MM.1S (cell line): ENCODE measurements around the gene ABCG2.

Experiments used
- DNase-seq: peaks from one replicate; pipeline ENCODE4 v3.0.0-alpha.2; 2015
- H2AFZ ChIP-seq: fragments of 300-600 bp; sonication (generic); 2 replicates; pipeline ENCODE4 v1.6.0; 2016; ENCODE audit warnings: antibody characterized with exemption, low read length
- H3F3A ChIP-seq: fragments of 300-600 bp; sonication (generic); 2 replicates; pipeline ENCODE4 v1.6.1; 2016; ENCODE audit warnings: mild to moderate bottlenecking, antibody characterized with exemption, low read length, moderate library complexity, mixed read lengths; ENCODE audit not compliant: insufficient read depth
- H3K27ac ChIP-seq: fragments of 300-600 bp; sonication (generic); 2 replicates; pipeline ENCODE4 v1.5.1; 2016; ENCODE audit warnings: mild to moderate bottlenecking, low read length
- H3K27me3 ChIP-seq: fragments of 300-600 bp; sonication (generic); replicated peaks from 2 replicates; pipeline ENCODE4 v1.6.0; 2016; ENCODE audit warnings: low read length; ENCODE audit not compliant: insufficient read depth
- H3K36me3 ChIP-seq: fragments of 300-600 bp; sonication (generic); replicated peaks from 2 replicates; pipeline ENCODE4 v1.6.1; 2016; ENCODE audit warnings: mild to moderate bottlenecking, low read length, mixed read lengths; ENCODE audit not compliant: insufficient read depth
- H3K4me1 ChIP-seq: fragments of 300-600 bp; sonication (generic); 2 replicates; pipeline ENCODE4 v1.6.1; 2016; ENCODE audit warnings: low read length, mixed read lengths
- H3K4me2 ChIP-seq: fragments of 300-600 bp; sonication (generic); 2 replicates; pipeline ENCODE4 v1.6.0; 2016; ENCODE audit warnings: low read depth, low read length
- H3K4me3 ChIP-seq: fragments of 300-600 bp; sonication (generic); 2 replicates; pipeline ENCODE4 v1.5.1; 2016; ENCODE audit warnings: low read length, mixed read lengths
- H3K79me2 ChIP-seq: fragments of 300-600 bp; sonication (generic); 2 replicates; pipeline ENCODE4 v1.6.1; 2016; ENCODE audit warnings: mixed run types, low read length, mixed read lengths
- H3K9ac ChIP-seq: fragments of 300-600 bp; sonication (generic); 2 replicates; pipeline ENCODE4 v1.6.1; 2016; ENCODE audit warnings: low read length, mixed read lengths
- H3K9me2 ChIP-seq: fragments of 300-600 bp; sonication (generic); replicated peaks from 2 replicates; pipeline ENCODE4 v1.6.1; 2016; ENCODE audit warnings: mild to moderate bottlenecking, low read length, mixed read lengths; ENCODE audit not compliant: insufficient read depth
- H3K9me3 ChIP-seq: fragments of 300-600 bp; sonication (generic); replicated peaks from 2 replicates; pipeline ENCODE4 v1.6.1; 2016; ENCODE audit warnings: mild to moderate bottlenecking, low read length, mixed read lengths; ENCODE audit not compliant: insufficient read depth
- H4K20me1 ChIP-seq: fragments of 300-600 bp; sonication (generic); 2 replicates; pipeline ENCODE4 v1.6.1; 2016; ENCODE audit warnings: mild to moderate bottlenecking, low read length, moderate library complexity, mixed read lengths; ENCODE audit not compliant: insufficient read depth
- EZH2 ChIP-seq: fragments of 300-600 bp; sonication (generic); optimal IDR thresholded peaks from 2 replicates; pipeline ENCODE3; 2017; ENCODE audit warnings: low read depth, mild to moderate bottlenecking, antibody characterized with exemption, low read length, mixed read lengths
- EZH2phosphoT487 ChIP-seq: fragments of 300-600 bp; sonication (generic); IDR thresholded peaks from 2 replicates; pipeline ENCODE4 v1.6.1; 2018; ENCODE audit warnings: antibody characterized with exemption, low read length
- TF ChIP-seq, protein P1 (sequence below): fragments of 300-600 bp; sonication (generic); IDR thresholded peaks from 2 replicates; pipeline ENCODE4 v1.5.1; 2016; ENCODE audit warnings: antibody characterized with exemption, low read length, mixed read lengths

ABCG2 gene

GRCh38 chr4:88171206-88171605 lies 12.8 kb upstream of the ABCG2 start:
- H3K4me3 ChIP-seq, result no peak overlapping the region
- no peak overlapping the region for H2AFZ ChIP-seq
- no peaks in the 10 kb centered on the region for H4K20me1 ChIP-seq
- DNase-seq, result no peak
- no peak overlapping the region for H3K9ac ChIP-seq
- H3K4me1 ChIP-seq, result 0 out of 2 replicates have a peak, but pooled peaks cover 3% of the 10 kb centered on the region
- no peak overlapping the region for H3K27ac ChIP-seq
- no peaks in the 10 kb centered on the region for H3K36me3 ChIP-seq
- H3K79me2 ChIP-seq, result no peaks in the 10 kb centered on the region
- H3K9me2 ChIP-seq, result no peaks in the 10 kb centered on the region
- no peaks in the 10 kb centered on the region for H3K9me3 ChIP-seq
- no peaks in the 10 kb centered on the region for H3F3A ChIP-seq
- TF ChIP-seq, protein P1, sequence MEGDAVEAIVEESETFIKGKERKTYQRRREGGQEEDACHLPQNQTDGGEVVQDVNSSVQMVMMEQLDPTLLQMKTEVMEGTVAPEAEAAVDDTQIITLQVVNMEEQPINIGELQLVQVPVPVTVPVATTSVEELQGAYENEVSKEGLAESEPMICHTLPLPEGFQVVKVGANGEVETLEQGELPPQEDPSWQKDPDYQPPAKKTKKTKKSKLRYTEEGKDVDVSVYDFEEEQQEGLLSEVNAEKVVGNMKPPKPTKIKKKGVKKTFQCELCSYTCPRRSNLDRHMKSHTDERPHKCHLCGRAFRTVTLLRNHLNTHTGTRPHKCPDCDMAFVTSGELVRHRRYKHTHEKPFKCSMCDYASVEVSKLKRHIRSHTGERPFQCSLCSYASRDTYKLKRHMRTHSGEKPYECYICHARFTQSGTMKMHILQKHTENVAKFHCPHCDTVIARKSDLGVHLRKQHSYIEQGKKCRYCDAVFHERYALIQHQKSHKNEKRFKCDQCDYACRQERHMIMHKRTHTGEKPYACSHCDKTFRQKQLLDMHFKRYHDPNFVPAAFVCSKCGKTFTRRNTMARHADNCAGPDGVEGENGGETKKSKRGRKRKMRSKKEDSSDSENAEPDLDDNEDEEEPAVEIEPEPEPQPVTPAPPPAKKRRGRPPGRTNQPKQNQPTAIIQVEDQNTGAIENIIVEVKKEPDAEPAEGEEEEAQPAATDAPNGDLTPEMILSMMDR, result no peak
- TF ChIP-seq EZH2phosphoT487 (no peak), EZH2 (no peak)
- no peak overlapping the region for H3K4me2 ChIP-seq
- no peaks in the 10 kb centered on the region for H3K27me3 ChIP-seq

DNA sequence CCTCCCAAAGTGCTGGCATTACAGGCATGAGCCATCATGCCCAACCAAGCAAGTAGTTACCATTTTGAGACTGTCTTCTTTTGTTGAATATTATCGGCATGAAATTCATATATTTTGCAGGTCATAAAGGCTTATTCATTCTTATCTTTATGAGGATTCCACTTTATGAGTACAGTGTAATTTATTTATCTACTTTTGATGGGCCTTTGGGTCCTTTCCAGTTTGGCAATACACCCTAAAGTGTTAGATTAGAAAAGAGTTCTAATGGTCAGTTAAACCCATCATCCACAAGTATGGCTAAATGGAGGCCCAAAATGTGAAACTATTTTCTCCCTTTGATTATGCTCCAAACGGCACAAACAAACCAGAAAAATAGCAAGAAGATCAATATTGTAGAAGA lies 10.9 kb upstream of the ABCG2 start:
- H3K4me2 ChIP-seq, result no peak overlapping the region
- no peaks in the 10 kb centered on the region for H3K9me2 ChIP-seq
- H3F3A ChIP-seq, result no peaks in the 10 kb centered on the region
- H3K4me3 ChIP-seq, result no peak overlapping the region
- H3K27ac ChIP-seq, result no peak overlapping the region
- H4K20me1 ChIP-seq, result no peaks in the 10 kb centered on the region
- no peaks in the 10 kb centered on the region for H3K9me3 ChIP-seq
- no peaks in the 10 kb centered on the region for H3K4me1 ChIP-seq
- H3K9ac ChIP-seq, result no peak overlapping the region
- no peak overlapping the region for H2AFZ ChIP-seq
- no peak for DNase-seq
- H3K79me2 ChIP-seq, result no peaks in the 10 kb centered on the region
- no peaks in the 10 kb centered on the region for H3K27me3 ChIP-seq
- no peaks in the 10 kb centered on the region for H3K36me3 ChIP-seq
- TF ChIP-seq, protein P1, result no peak
- TF ChIP-seq EZH2 (no peak), EZH2phosphoT487 (no peak)

- no peak overlapping the region for H3K4me3 ChIP-seq
- no peaks in the 10 kb centered on the region for H3F3A ChIP-seq
- H3K4me2 ChIP-seq, result no peak overlapping the region
- no peak for TF ChIP-seq EZH2phosphoT487
- TF ChIP-seq EZH2, result no peak
- TF ChIP-seq, protein P1, result no peak
- H3K9ac ChIP-seq, result no peak overlapping the region
- no peak overlapping the region for H2AFZ ChIP-seq
- no peaks in the 10 kb centered on the region for H4K20me1 ChIP-seq
- H3K27ac ChIP-seq, result no peak overlapping the region
- no peaks in the 10 kb centered on the region for H3K27me3 ChIP-seq
- H3K79me2 ChIP-seq, result no peaks in the 10 kb centered on the region
- no peaks in the 10 kb centered on the region for H3K9me3 ChIP-seq
- no peaks in the 10 kb centered on the region for H3K4me1 ChIP-seq
- H3K9me2 ChIP-seq, result no peaks in the 10 kb centered on the region
- H3K36me3 ChIP-seq, result no peaks in the 10 kb centered on the region
- DNase-seq, result no peak
Observed at GRCh38 chr4:88166608-88167007, 8.2 kb upstream of the ABCG2 start.
